Ishikawa (cell line): ENCODE data around the gene PDZD7.

Experiments used
- CEBPB ChIP-seq: IDR thresholded peaks from 2 replicates; pipeline ENCODE4 v1.6.1; 2012
- CREB1 ChIP-seq: IDR thresholded peaks from 2 replicates; pipeline ENCODE4 v1.6.1; 2012; ENCODE audit warnings: low read depth
- EGR1 ChIP-seq: IDR thresholded peaks from 2 replicates; pipeline ENCODE4 v1.6.1; 2012
- EP300 ChIP-seq: IDR thresholded peaks from 2 replicates; pipeline ENCODE4 v1.6.1; 2012; ENCODE audit warnings: borderline replicate concordance
- FOXM1 ChIP-seq: IDR thresholded peaks from 2 replicates; pipeline ENCODE4 v1.6.1; 2012; ENCODE audit warnings: low read depth, borderline replicate concordance
- MAX ChIP-seq: IDR thresholded peaks from 2 replicates; pipeline ENCODE4 v1.6.1; 2012
- NFIC ChIP-seq: IDR thresholded peaks from 2 replicates; pipeline ENCODE4 v1.6.1; 2012
- RAD21 ChIP-seq: IDR thresholded peaks from 2 replicates; pipeline ENCODE4 v1.6.1; 2012; ENCODE audit warnings: low read depth
- REST ChIP-seq: IDR thresholded peaks from 2 replicates; pipeline ENCODE4 v1.6.1; 2012; ENCODE audit warnings: low read depth, mild to moderate bottlenecking
- TAF1 ChIP-seq: IDR thresholded peaks from 2 replicates; pipeline ENCODE4 v1.6.1; 2012; ENCODE audit warnings: low read depth, mild to moderate bottlenecking
- TCF12 ChIP-seq: IDR thresholded peaks from 2 replicates; pipeline ENCODE4 v1.6.1; 2012; ENCODE audit warnings: low read depth
- TEAD4 ChIP-seq: IDR thresholded peaks from 2 replicates; pipeline ENCODE4 v1.6.1; 2012
- USF1 ChIP-seq: IDR thresholded peaks from 2 replicates; pipeline ENCODE4 v1.6.1; 2012
- YY1 ChIP-seq: IDR thresholded peaks from 2 replicates; pipeline ENCODE4 v1.6.1; 2012; ENCODE audit warnings: low read depth
- ZBTB7A ChIP-seq: IDR thresholded peaks from 2 replicates; pipeline ENCODE4 v1.6.1; 2012; ENCODE audit warnings: low read depth

The PDZD7 gene

GRCh38 chr10:101027106-101027720, 3.7 kb downstream of the PDZD7 start:
- no peak for TF ChIP-seq TEAD4
- TF ChIP-seq MAX = no peak

GRCh38 chr10:101022967-101023705, 7.8 kb downstream of the PDZD7 start:
- TF ChIP-seq TCF12 (no peak), YY1 (no peak), CREB1 (no peak), REST (no peak), EGR1 (no peak), RAD21 (no peak)

- no peak for TF ChIP-seq TCF12
- TF ChIP-seq USF1 = no peak
- no peak for TF ChIP-seq EP300
- no peak for TF ChIP-seq CREB1
- no peak for TF ChIP-seq TEAD4
- TF ChIP-seq RAD21 = no peak
- no peak for TF ChIP-seq ZBTB7A
- no peak for TF ChIP-seq REST
- TF ChIP-seq YY1 = no peak
- TF ChIP-seq EGR1 = no peak
- TF ChIP-seq MAX = no peak
- TF ChIP-seq NFIC = no peak
- no peak for TF ChIP-seq CEBPB
These were observed 9.2 kb downstream of the PDZD7 start for GRCh38 chr10:101021692-101022251.

- TF ChIP-seq FOXM1 = no peak
- no peak for TF ChIP-seq TCF12
- TF ChIP-seq YY1 = no peak
- TF ChIP-seq EP300 = no peak
- no peak for TF ChIP-seq RAD21
- no peak for TF ChIP-seq TEAD4
- no peak for TF ChIP-seq TAF1
- TF ChIP-seq REST = no peak
- TF ChIP-seq NFIC = no peak
These were observed 9.7 kb downstream of the PDZD7 start for GRCh38 chr10:101021239-101021638.

GRCh38 chr10:101020427-101021075, 10.4 kb downstream of the PDZD7 start:
- no peak for TF ChIP-seq EP300
- no peak for TF ChIP-seq FOXM1
- TF ChIP-seq EGR1 = no peak
- TF ChIP-seq CREB1 = no peak
- TF ChIP-seq USF1 = no peak
- no peak for TF ChIP-seq TEAD4
- TF ChIP-seq MAX = no peak
- TF ChIP-seq YY1 = no peak
- TF ChIP-seq CEBPB = no peak
- TF ChIP-seq ZBTB7A = no peak
- TF ChIP-seq REST = no peak
- TF ChIP-seq TCF12 = no peak
